HEK293 (cell line): ENCODE data around the gene WBP1.
"Not testable (repeated sequence)": the region's sequence is repeated elsewhere in the genome, so short reads cannot be mapped to it uniquely, and the experiment has no call there.

Experiments used
- CTCF ChIA-PET: fragments of 350-600 bp; formaldehyde crosslinking; extraction: SDS; loops from one replicate; lab custom pipeline; 2021; ENCODE audit warnings: antibody characterized with exemption; lab: Yijun Ruan, JAX
- POLR2A ChIA-PET: fragments of 300-600 bp; formaldehyde crosslinking; extraction: SDS; loops from one replicate; lab custom pipeline; 2020; ENCODE audit warnings: antibody characterized with exemption, inconsistent platforms; lab: Yijun Ruan, JAX
- H3K27ac ChIP-seq: fragments of 200-500 bp; sonication (Bioruptor generic); 2 replicates; pipeline ENCODE4 v1.5.1; 2014; ENCODE audit warnings: low read depth, low read length, control low read depth, inconsistent platforms; ENCODE audit errors: extremely low read depth
- H3K36me3 ChIP-seq, 2 experiments: fragments of 200-500 bp in 1 of 2; sonication (Bioruptor generic) in 1 of 2; 1 replicate in 1 of 2; 2 replicates in 1 of 2; pipeline ENCODE4 v1.5.1; 2014 to 2017; ENCODE audit warnings: inconsistent platforms in 2 of 2, low read length in 2 of 2; ENCODE audit not compliant: control insufficient read depth in 2 of 2, insufficient read depth in 1 of 2
- H3K4me1 ChIP-seq: fragments of 200-500 bp; sonication (Bioruptor generic); 2 replicates; pipeline ENCODE4 v1.5.1; 2014; ENCODE audit warnings: mild to moderate bottlenecking, low read length, inconsistent platforms; ENCODE audit not compliant: control insufficient read depth, insufficient read depth
- H3K4me3 ChIP-seq: 2 replicates; pipeline ENCODE4 v1.5.1; 2011; ENCODE audit warnings: low read depth, mild to moderate bottlenecking, control low read depth, low read length, moderate library complexity
- H3K9me3 ChIP-seq: fragments of 200-500 bp; sonication (Bioruptor generic); 2 replicates; pipeline ENCODE4 v1.5.1; 2014; ENCODE audit warnings: low read depth, low read length, inconsistent platforms; ENCODE audit not compliant: control insufficient read depth, insufficient read depth
- EGR2 ChIP-seq: fragments of 450-650 bp; formaldehyde crosslinking; IDR thresholded peaks from 2 replicates; pipeline ENCODE4 v1.5.1; 2016; ENCODE audit warnings: low read depth, missing biosample characterization, missing genetic modification characterization
- KLF1 ChIP-seq: fragments of 450-650 bp; formaldehyde crosslinking; IDR thresholded peaks from 2 replicates; pipeline ENCODE4 v1.5.1; 2016; ENCODE audit warnings: missing biosample characterization, missing genetic modification characterization
- SCRT1 ChIP-seq: fragments of 450-650 bp; formaldehyde crosslinking; IDR thresholded peaks from 2 replicates; pipeline ENCODE4 v1.5.1; 2016; ENCODE audit warnings: missing biosample characterization, missing genetic modification characterization, borderline replicate concordance
- SP2 ChIP-seq: fragments of 450-650 bp; formaldehyde crosslinking; IDR thresholded peaks from 2 replicates; pipeline ENCODE4 v1.5.1; 2016; ENCODE audit warnings: missing biosample characterization, missing genetic modification characterization
- SP3 ChIP-seq: fragments of 450-650 bp; formaldehyde crosslinking; IDR thresholded peaks from 2 replicates; pipeline ENCODE4 v1.5.1; 2016; ENCODE audit warnings: missing biosample characterization, missing genetic modification characterization
- ZFHX2 ChIP-seq: fragments of 450-650 bp; formaldehyde crosslinking; conservative IDR thresholded peaks from 2 replicates; pipeline ENCODE4 v1.5.1; 2016; ENCODE audit warnings: missing biosample characterization, missing genetic modification characterization
- ZNF169 ChIP-seq: fragments of 450-650 bp; formaldehyde crosslinking; IDR thresholded peaks from 2 replicates; pipeline ENCODE4 v1.5.1; 2016; ENCODE audit warnings: missing biosample characterization, missing genetic modification characterization
- ZNF2 ChIP-seq: fragments of 450-650 bp; formaldehyde crosslinking; IDR thresholded peaks from 2 replicates; pipeline ENCODE4 v1.5.1; 2016; ENCODE audit warnings: missing biosample characterization, missing genetic modification characterization
- ZNF202 ChIP-seq: fragments of 450-650 bp; formaldehyde crosslinking; IDR thresholded peaks from 2 replicates; pipeline ENCODE4 v1.5.1; 2016; ENCODE audit warnings: missing biosample characterization, missing genetic modification characterization, borderline replicate concordance
- ZNF600 ChIP-seq: fragments of 450-650 bp; formaldehyde crosslinking; IDR thresholded peaks from 2 replicates; pipeline ENCODE4 v1.5.1; 2016; ENCODE audit warnings: missing biosample characterization, missing genetic modification characterization
- ZNF624 ChIP-seq: fragments of 450-650 bp; formaldehyde crosslinking; IDR thresholded peaks from 2 replicates; pipeline ENCODE4 v1.5.1; 2017; ENCODE audit warnings: missing biosample characterization, missing genetic modification characterization
- TF ChIP-seq, protein P1 (sequence below): fragments of 450-650 bp; formaldehyde crosslinking; IDR thresholded peaks from 2 replicates; pipeline ENCODE4 v1.5.1; 2016; ENCODE audit warnings: missing biosample characterization, missing genetic modification characterization
- TF ChIP-seq, protein P2 (sequence below): fragments of 450-650 bp; formaldehyde crosslinking; IDR thresholded peaks from 2 replicates; pipeline ENCODE4 v1.5.1; 2016; ENCODE audit warnings: missing biosample characterization, missing genetic modification characterization
- TF ChIP-seq, protein P3 (sequence below): fragments of 450-650 bp; formaldehyde crosslinking; IDR thresholded peaks from 2 replicates; pipeline ENCODE4 v1.5.1; 2016; ENCODE audit warnings: missing biosample characterization, missing genetic modification characterization
- TF ChIP-seq, protein P4 (sequence below): fragments of 450-650 bp; formaldehyde crosslinking; optimal IDR thresholded peaks from 2 replicates; pipeline ENCODE3; 2016; ENCODE audit warnings: missing biosample characterization, mild to moderate bottlenecking, missing genetic modification characterization
- TF ChIP-seq, protein P5 (sequence below): fragments of 450-650 bp; formaldehyde crosslinking; conservative IDR thresholded peaks from 2 replicates; pipeline ENCODE4 v1.5.1; 2016; ENCODE audit warnings: low read depth, missing biosample characterization, missing genetic modification characterization
- TF ChIP-seq, protein P6 (sequence below): fragments of 450-650 bp; formaldehyde crosslinking; IDR thresholded peaks from 2 replicates; pipeline ENCODE4 v1.5.1; 2016; ENCODE audit warnings: missing biosample characterization, missing genetic modification characterization

WBP1 gene

DNA sequence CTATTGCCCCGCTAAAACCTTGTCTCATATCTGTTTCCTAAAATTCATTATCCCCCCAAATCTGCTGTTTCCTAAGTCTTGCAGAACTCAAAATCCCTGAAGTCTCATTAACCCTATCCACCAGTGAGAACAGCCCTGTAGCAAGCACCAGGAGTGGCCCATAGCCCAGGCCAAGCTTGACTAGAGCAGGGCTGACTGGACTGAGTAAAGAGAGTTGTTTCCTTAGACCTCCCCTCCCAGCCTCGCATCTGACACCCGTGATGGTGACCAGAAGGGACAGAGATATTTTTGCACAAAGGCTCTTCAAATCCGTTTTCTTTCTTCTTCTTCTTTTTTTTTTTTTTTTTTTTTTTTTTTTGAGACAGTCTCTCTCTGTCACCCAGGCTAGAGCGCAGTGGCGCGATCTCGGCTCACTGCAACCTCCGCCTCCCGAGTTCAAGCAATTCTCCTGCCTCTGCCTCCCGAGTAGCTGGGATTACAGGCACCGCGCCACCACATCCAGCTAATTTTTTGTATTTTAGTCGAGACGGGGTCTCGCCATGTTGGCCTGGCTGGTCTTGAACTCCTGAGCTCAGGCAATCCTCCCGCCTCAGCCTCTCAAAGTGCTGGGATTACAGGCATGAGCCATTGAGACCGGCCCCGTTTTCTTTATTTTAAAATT, 37.7 kb upstream of the WBP1 start:
- peaks cover 4 to 19% of the 10 kb centered on the region in 2 experiments; a peak in 2 of 3 replicates for H3K36me3 ChIP-seq
- H3K27ac ChIP-seq: not testable (repeated sequence)
- TF ChIP-seq, protein P1, sequence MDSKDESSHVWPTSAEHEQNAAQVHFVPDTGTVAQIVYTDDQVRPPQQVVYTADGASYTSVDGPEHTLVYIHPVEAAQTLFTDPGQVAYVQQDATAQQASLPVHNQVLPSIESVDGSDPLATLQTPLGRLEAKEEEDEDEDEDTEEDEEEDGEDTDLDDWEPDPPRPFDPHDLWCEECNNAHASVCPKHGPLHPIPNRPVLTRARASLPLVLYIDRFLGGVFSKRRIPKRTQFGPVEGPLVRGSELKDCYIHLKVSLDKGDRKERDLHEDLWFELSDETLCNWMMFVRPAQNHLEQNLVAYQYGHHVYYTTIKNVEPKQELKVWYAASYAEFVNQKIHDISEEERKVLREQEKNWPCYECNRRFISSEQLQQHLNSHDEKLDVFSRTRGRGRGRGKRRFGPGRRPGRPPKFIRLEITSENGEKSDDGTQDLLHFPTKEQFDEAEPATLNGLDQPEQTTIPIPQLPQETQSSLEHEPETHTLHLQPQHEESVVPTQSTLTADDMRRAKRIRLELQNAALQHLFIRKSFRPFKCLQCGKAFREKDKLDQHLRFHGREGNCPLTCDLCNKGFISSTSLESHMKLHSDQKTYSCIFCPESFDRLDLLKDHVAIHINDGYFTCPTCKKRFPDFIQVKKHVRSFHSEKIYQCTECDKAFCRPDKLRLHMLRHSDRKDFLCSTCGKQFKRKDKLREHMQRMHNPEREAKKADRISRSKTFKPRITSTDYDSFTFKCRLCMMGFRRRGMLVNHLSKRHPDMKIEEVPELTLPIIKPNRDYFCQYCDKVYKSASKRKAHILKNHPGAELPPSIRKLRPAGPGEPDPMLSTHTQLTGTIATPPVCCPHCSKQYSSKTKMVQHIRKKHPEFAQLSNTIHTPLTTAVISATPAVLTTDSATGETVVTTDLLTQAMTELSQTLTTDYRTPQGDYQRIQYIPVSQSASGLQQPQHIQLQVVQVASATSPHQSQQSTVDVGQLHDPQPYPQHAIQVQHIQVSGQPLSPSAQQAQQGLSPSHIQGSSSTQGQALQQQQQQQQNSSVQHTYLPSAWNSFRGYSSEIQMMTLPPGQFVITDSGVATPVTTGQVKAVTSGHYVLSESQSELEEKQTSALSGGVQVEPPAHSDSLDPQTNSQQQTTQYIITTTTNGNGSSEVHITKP: peak; percentile 58
- TF ChIP-seq, protein P2, sequence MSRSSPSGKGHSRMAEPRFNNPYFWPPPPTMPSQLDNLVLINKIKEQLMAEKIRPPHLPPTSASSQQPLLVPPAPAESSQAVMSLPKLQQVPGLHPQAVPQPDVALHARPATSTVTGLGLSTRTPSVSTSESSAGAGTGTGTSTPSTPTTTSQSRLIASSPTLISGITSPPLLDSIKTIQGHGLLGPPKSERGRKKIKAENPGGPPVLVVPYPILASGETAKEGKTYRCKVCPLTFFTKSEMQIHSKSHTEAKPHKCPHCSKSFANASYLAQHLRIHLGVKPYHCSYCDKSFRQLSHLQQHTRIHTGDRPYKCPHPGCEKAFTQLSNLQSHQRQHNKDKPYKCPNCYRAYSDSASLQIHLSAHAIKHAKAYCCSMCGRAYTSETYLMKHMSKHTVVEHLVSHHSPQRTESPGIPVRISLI (tag by site-specific recombination): peak; percentile 58; the same call in 1 of the 2 replicates
- TF ChIP-seq, all 188 proteins: peak for 2; not testable (repeated sequence) for 186
- ChIA-PET CTCF (interaction anchor here (0.6 to 1.5 kb wide), 6 partner anchors 19 to 147 kb away, joined by 3 to 5 read pairs (median 3); partner anchors contain the start of gene MOGS), POLR2A (interaction anchor here (0.5 to 1.8 kb wide), 3 partner anchors 20 to 67 kb away, joined by 3 to 8 read pairs (median 4); partner anchors contain the start of gene WBP1)
- not testable (repeated sequence) for H3K4me1 ChIP-seq, H3K9me3 ChIP-seq, H3K4me3 ChIP-seq

DNA sequence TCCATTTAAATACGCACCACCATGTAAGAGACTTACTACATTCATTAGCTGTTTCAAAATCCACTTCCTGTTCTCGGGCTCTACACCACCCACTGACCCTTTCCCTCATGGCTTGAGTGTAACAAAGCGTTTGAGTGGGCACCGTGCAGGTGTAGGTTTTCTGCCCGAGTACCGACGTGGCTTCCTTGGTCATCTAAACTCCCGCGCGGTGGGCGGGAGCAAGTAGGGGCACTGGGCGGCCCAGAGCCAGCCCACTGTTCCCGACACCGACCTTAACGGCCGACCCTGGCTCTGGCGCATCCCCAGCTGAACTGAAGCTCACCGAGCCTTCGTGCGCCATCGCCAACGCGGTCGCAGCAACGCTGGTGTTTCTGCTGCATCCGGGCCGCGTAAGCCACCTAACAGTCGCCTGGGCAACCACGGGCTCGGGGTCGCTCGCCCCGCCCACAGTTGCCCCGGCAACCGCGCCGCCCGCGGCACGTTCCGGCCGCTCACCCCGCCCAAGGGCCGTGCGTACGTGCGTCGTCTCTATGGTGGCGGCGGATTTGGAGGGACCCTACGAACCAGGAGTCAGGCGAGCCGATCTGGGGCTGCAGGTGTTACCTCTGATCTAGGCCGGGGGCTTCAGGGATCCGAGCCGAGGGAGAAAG, 36.9 kb upstream of the WBP1 start, which contains the start of the genes C2orf81 and WDR54:
C2orf81 (minus strand) TSS at position 399 of the 650 bp plus-strand sequence; CDS start at position 340, 59 bp downstream.
WDR54 (plus strand) TSS at position 510 of the 650 bp plus-strand sequence. CDS start 424 bp downstream, outside the sequence.
- no peak within 1 kb of the TSS; the same call in none of the 2 replicates for H3K27ac ChIP-seq
- POLR2A ChIA-PET: interaction anchor here (1.0 to 1.8 kb wide), 3 partner anchors 19 to 37 kb away, joined by 3 to 8 read pairs (median 4); partner anchors contain the start of gene WBP1
- peak within 1 kb of the TSS; percentile 68 for H3K4me3 ChIP-seq
- no peaks in the 10 kb centered on the region; the same call in 1 of the 2 replicates for H3K4me1 ChIP-seq
- H3K36me3 ChIP-seq: peaks cover 4 to 27% of the 10 kb centered on the region in 2 experiments; a peak in 2 of 3 replicates
- CTCF ChIA-PET: interaction anchor here (0.6 to 1.0 kb wide), 6 partner anchors 30 to 455 kb away, joined by 3 to 4 read pairs (median 3); partner anchors contain the start of genes BOLA3 and MOGS
- no peaks in the 10 kb centered on the region for H3K9me3 ChIP-seq
- TF ChIP-seq SCRT1 (no peak), ZNF169 (no peak), ZNF600 (tag by site-specific recombination) (peak; percentile 77; the same call in 1 of the 2 replicates), EGR2 (tag by site-specific recombination) (peak; percentile 87), ZFHX2 (tag by site-specific recombination) (peak; percentile 87), KLF1 (tag by site-specific recombination) (peak; percentile 26; the same call in 1 of the 2 replicates), ZNF624 (tag by site-specific recombination) (no peak), SP2 (tag by site-specific recombination) (peak; percentile 74), ZNF202 (no peak), ZNF2 (tag by site-specific recombination) (0 out of 2 replicates have a peak, but pooled peaks have one; percentile 11), SP3 (tag by site-specific recombination) (peak; percentile 76)
- TF ChIP-seq, protein P3, sequence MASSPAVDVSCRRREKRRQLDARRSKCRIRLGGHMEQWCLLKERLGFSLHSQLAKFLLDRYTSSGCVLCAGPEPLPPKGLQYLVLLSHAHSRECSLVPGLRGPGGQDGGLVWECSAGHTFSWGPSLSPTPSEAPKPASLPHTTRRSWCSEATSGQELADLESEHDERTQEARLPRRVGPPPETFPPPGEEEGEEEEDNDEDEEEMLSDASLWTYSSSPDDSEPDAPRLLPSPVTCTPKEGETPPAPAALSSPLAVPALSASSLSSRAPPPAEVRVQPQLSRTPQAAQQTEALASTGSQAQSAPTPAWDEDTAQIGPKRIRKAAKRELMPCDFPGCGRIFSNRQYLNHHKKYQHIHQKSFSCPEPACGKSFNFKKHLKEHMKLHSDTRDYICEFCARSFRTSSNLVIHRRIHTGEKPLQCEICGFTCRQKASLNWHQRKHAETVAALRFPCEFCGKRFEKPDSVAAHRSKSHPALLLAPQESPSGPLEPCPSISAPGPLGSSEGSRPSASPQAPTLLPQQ (tag by site-specific recombination): peak; percentile 43; the same call in 1 of the 2 replicates
- TF ChIP-seq, protein P4, sequence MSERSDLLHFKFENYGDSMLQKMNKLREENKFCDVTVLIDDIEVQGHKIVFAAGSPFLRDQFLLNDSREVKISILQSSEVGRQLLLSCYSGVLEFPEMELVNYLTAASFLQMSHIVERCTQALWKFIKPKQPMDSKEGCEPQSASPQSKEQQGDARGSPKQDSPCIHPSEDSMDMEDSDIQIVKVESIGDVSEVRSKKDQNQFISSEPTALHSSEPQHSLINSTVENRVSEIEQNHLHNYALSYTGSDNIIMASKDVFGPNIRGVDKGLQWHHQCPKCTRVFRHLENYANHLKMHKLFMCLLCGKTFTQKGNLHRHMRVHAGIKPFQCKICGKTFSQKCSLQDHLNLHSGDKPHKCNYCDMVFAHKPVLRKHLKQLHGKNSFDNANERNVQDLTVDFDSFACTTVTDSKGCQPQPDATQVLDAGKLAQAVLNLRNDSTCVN: peak; percentile 77
- TF ChIP-seq, protein P5, sequence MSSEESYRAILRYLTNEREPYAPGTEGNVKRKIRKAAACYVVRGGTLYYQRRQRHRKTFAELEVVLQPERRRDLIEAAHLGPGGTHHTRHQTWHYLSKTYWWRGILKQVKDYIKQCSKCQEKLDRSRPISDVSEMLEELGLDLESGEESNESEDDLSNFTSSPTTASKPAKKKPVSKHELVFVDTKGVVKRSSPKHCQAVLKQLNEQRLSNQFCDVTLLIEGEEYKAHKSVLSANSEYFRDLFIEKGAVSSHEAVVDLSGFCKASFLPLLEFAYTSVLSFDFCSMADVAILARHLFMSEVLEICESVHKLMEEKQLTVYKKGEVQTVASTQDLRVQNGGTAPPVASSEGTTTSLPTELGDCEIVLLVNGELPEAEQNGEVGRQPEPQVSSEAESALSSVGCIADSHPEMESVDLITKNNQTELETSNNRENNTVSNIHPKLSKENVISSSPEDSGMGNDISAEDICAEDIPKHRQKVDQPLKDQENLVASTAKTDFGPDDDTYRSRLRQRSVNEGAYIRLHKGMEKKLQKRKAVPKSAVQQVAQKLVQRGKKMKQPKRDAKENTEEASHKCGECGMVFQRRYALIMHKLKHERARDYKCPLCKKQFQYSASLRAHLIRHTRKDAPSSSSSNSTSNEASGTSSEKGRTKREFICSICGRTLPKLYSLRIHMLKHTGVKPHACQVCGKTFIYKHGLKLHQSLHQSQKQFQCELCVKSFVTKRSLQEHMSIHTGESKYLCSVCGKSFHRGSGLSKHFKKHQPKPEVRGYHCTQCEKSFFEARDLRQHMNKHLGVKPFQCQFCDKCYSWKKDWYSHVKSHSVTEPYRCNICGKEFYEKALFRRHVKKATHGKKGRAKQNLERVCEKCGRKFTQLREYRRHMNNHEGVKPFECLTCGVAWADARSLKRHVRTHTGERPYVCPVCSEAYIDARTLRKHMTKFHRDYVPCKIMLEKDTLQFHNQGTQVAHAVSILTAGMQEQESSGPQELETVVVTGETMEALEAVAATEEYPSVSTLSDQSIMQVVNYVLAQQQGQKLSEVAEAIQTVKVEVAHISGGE (tag by site-specific recombination): 0 out of 2 replicates have a peak, but pooled peaks have one; percentile 4
- TF ChIP-seq, protein P6, sequence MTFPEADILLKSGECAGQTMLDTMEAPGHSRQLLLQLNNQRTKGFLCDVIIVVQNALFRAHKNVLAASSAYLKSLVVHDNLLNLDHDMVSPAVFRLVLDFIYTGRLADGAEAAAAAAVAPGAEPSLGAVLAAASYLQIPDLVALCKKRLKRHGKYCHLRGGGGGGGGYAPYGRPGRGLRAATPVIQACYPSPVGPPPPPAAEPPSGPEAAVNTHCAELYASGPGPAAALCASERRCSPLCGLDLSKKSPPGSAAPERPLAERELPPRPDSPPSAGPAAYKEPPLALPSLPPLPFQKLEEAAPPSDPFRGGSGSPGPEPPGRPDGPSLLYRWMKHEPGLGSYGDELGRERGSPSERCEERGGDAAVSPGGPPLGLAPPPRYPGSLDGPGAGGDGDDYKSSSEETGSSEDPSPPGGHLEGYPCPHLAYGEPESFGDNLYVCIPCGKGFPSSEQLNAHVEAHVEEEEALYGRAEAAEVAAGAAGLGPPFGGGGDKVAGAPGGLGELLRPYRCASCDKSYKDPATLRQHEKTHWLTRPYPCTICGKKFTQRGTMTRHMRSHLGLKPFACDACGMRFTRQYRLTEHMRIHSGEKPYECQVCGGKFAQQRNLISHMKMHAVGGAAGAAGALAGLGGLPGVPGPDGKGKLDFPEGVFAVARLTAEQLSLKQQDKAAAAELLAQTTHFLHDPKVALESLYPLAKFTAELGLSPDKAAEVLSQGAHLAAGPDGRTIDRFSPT (tag by site-specific recombination): peak; percentile 17; the same call in 1 of the 2 replicates
